ENCODE results near the gene SULT1A1.
"Not testable (repeated sequence)": the region's sequence is repeated elsewhere in the genome, so short reads cannot be mapped to it uniquely, and the experiment has no call there.

SULT1A1 gene

GRCh38 chr16:28608496-28608808 lies 1.4 kb downstream of the SULT1A1 start:
- not testable (repeated sequence) for DNase-seq

DNA sequence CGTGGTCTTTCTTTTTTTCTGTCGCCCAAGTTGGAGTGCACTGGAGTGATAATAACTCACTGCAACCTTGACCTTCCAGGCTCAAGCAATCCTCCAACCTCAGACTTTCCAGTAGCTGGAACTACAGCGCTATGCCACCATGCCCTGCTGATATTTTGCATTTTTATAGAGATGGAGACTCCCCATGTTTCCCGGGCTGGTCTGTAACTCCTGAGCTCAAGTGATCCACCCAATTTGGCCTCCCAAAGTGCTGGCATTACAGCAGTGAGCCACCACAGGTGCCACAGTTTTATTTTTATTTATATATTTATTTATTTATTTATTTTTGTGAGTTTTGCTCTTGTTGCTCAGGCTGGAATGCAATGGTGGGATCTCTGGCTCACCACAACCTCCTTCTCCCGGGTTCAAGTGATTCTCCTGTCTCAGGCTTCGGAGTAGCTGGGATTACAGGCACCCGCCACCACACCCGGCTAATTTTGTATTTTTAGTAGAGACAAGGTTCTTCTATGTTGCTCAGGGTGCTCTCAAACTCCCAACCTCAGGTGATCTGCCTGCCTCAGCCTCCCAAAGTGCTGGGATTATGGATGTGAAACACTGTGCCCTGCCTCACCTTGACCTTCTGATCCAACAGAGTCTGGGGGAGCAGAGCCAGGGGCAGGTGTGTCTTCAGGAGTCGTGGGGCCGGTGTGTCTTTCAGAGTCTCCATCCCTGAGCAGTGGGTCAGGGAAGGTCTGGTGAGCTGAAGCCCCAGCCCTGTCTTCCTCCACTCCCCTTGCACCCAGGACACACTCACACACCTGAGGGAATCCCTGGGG lies 2.0 kb downstream of the SULT1A1 start:
- DNase-seq = not testable (repeated sequence)

DNA sequence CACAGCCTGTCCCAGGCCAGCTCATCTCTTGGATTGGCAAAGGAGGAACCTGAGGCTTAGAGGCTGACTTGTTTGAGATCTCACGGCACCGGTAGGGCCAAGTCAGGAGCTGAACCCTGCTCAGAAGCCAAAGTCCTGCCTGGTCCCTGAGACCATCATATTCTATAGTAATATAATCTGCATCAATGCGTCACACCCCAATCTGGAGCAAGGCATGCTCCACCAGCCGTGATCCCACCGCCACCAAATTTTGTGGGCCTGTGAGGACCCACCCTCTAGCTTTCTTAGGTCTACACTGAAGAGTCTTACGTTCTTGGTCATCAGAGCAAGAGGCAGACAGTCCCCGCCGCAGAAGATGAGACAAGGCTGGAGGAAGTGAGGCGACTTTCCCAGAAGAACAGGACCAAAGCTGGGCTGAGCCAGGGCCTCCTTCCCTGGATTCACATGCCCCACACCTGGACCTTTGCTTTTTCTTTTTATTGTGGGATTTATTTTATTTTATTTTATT lies 2.7 kb downstream of the SULT1A1 start:
- no peak for DNase-seq

GRCh38 chr16:28606291-28607115 lies 3.3 kb downstream of the SULT1A1 start:
- DNase-seq = no peak

DNA sequence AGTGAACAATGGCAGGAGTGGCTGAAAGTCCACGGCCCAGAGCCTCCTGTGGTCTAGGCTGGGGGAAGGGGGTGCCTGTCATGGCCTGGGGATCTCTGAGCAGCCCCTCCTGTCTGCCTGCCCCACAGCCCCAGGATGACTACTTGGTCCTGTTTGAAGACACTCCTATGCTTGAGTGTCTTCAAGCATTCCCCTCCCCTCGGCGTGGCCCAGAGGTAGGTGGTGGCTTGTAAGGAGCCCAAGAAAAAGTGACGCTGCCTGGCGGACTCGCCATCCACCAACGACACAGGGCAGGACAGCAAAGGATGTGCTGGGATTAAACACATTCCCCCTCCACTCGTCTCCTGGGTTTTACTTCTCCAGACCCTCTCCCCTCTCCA lies 5.7 kb downstream of the SULT1A1 start:
- no peak for DNase-seq

GRCh38 chr16:28603381-28604185 lies 6.3 kb downstream of the SULT1A1 start:
- no peak for DNase-seq

GRCh38 chr16:28602529-28602928 lies 7.3 kb downstream of the SULT1A1 start:
- DNase-seq = no peak

- DNase-seq = not testable (repeated sequence)
These were observed 7.8 kb downstream of the SULT1A1 start for GRCh38 chr16:28602062-28602461.

DNA sequence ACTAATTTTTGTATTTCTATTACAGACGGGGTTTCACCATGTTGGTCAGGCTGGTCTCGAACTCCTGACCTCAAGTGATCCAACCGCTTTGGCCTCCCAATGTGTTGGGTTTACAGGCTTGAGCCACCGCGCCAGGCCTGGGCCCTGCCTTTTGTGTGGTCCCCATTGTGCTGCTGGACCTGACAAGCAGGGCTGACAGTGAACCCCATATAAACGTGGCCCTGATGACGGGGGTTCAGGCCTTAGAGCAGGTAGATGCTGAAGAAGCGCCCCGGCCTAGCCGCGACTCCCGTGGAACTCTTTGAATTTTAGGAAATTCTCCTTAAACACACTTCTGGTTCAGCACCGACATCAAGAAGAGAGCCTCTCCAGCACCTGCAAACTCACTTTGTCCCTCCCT lies 8.3 kb downstream of the SULT1A1 start:
- DNase-seq = not testable (repeated sequence)

DNA sequence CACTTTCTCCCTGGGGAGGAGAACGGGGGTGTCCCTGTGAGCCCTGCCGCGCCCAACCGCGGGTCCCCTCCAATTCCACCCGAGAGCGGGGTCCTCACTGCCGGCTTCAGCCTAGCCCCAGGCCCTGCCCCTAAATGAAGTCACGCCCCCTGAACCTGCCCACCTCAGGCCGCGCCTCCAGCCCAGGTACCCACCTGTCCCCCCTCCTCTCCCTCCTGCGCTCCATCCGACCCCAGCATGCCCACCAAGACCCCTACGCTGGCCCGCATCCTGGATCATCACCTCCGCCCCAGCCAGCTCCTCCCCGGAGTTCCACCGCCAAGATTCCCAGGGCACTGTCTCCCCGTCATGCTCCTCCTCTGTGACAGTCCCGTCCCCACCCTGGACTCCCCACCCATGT lies 8.9 kb downstream of the SULT1A1 start:
- not testable (repeated sequence) for DNase-seq

DNA sequence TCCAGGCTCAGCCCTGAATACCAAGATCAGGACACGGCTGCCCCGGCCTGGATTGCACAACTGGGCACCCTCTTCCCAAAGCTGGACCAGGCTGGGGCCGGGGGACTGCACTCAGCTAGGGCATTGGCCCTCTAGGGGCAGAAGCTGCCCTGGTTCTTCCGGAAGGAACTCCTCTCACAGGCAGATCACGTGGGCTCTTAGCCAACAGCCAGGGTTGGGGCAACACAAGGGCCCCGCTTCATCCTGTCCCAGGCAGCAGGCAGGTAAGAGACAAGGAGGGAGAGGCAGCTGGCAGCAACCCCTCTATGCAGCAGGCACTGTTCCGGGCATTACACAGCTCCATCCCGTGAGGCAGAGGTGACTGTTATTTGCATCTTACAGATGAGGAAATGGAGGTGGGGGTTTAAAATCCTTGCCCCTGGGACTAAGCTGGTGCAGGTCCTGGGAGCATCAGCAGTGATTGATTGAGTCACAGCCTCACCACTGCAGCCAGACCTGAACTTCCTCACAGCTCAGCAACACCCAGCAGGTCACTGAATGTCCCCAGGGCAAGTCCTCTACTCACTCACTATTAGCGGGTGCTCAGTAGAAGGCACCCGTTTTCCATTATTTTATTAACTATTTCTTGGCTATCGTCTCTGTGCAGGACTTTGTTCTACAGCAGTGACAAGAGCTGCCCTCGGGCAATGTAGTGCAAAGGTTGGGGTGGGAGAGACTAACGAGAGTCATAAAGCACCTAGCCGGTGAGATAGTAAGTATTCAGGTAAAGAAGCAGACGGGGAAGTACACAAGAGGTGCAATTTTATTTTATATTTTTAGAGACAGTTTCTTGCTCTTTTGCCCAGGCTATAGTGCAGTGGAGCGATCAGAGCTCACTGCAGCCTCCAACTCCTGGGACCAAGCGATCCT lies 10.2 kb downstream of the SULT1A1 start:
- not testable (repeated sequence) for DNase-seq

- DNase-seq = no peak
These were observed 12.1 kb downstream of the SULT1A1 start for GRCh38 chr16:28597692-28598261.

DNA sequence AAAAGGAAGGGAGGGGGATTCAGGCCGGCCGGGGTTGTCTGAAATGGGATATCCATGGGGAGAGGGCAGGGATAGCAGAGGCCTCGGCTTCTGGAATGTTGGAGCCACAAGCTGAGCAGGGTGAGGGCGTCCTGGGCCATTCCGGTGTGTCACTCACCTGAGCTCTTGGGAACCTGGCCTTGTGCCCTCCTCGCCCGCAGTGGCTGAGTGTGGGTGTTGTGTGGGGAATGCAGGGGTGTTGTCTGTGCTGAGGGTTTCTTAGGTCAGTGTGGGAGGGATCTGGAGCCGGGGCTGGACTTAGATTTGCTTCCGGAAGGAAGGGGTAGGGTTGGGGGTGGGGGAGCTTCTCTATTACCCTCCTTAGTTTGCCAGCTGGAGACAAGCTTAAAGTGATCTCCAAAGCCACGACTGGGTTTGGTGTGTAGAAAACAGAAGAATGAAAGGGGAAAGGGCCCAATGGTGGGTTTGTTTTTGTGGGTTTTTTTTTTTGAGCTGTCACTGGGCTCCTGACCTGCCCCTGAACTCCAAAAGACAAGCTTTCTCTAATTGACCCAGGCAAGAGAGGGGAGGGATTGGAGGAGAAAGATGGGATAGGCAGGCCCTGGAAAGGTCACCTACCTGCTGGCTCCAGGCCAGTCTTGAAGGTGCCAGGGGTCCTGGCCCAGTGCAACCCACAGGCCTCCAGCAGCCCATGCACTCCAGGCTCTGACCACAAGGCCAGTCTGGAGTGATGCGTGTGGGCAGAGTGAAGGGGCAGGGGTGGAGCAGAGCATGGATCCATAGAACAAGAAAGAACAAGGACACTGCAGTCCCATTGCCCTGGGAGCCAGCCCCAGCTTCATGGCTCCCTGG lies 12.8 kb downstream of the SULT1A1 start, which contains the start of gene SULT1A2:
Gene SULT1A2 (minus strand): TSS at position 211 of the 852 bp plus-strand sequence. CDS start 1,120 bp downstream, outside the sequence.
- DNase-seq = no peak

DNA sequence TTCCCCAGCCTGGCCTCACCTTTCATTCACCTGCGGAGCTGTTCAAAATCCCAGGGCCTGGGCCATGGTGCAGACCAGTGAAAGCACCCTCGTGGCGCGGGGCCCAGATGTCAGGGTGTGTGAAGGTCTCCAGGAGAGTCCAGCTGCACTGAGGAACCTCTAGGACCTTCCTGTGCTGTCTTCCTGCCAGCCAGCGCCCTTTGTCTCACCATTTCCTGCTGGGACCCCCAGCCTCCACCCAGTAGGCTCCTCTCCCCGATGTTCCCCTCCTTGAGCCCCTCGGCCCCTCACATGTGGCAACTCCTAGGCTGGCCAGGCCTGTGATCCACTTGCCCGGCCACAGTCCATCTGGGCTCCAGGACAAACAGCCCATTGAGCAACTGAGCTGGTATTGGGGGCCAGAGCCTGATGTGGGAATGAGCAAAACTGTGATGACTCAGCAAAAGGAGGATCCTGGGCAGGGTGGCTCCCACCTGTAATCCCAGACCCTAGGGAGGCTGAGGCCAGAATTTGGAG lies 13.7 kb downstream of the SULT1A1 start:
- DNase-seq = no peak

GRCh38 chr16:28595451-28595850 lies 14.4 kb downstream of the SULT1A1 start:
- not testable (repeated sequence) for DNase-seq

GRCh38 chr16:28592979-28593553 lies 16.8 kb downstream of the SULT1A1 start:
- DNase-seq = no peak

DNA sequence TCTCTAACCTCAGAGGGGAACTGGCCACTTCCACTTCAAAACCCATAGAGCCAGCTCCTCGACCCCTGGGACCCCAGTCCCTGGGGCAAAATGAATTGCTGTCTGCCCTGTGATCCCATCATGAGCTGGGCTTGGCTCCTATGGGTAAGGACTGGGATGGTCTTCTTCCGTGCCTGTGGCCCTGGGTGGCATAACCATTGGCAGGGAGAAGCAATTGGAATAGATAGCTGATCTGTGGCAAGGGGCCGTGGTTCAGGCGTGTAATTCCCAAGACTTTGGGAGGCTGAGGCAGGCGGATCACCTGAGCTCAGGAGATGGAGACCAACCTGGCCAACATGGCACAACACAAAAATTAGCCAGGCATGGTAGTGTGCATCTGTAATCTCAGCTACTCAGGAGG lies 17.3 kb downstream of the SULT1A1 start:
- no peak for DNase-seq

DNA sequence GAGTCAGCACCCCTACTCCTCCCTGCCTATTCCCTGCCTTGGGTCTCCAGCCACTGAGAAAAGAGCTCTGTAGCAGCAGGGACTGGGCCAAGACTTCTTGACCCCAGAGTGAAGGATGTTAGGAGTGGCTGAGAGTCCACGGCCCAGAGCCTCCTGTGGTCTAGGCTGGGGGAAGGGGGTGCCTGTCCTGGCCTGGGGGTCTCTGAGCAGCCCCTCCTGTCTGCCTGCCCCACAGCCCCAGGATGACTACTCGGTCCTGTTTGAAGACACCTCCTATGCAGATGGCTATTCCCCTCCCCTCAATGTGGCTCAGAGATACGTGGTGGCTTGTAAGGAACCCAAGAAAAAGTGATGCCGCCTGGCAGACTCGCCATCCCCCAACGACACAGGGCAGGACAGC lies 18.5 kb downstream of the SULT1A1 start:
- no peak for DNase-seq

DNA sequence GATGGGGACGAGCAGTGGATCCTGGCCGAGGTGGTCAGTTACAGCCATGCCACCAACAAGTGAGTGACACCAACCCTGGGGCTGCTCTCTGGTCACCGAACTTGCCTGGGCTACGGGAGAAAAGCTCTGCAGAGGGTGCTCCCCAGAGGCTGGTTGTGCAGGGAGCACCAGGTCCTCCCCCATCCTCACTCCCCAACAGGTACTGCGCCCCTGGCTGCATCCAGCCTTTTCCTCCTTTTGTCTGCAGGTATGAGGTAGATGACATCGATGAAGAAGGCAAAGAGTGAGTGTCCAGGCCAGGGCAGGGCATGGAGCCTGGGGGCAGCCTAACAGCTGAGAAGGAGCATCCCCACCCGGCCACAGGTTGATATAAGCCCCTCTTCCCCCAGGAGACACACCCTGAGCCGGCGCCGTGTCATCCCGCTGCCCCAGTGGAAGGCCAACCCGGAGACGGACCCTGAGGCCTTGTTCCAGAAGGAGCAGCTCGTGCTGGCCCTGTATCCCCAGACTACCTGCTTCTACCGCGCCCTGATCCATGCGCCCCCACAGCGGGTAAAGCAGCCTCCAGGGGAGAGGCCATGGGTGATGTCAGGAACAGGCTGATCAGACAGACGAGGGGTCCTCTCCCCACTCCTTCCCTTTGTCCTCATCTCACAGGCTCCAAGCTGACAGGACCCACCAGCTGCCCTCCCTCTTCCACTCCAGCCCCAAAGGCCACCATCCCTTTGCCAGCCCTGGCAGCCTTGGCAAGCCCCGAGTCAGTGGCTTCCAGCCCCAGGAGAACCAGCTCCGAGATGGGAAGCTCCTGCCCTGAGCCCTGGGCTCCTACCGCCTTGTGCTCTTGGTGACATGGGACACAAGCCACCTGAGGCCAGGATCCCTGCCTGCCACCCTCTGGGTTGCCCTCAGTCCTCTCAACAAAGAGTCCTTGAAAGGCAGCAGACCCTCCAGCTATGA lies 19.2 kb downstream of the SULT1A1 start:
- no peak for DNase-seq
